Measurements from ENCODE around the gene USP31.

Gene USP31

GRCh38 chr16:23059433-23059832 lies 89.8 kb downstream of the USP31 start:
- H3K27ac ChIP-seq, result no peak overlapping the region
- TF ChIP-seq CTCF (conservative IDR thresholded peaks at IDR 0.05), result no peak

DNA sequence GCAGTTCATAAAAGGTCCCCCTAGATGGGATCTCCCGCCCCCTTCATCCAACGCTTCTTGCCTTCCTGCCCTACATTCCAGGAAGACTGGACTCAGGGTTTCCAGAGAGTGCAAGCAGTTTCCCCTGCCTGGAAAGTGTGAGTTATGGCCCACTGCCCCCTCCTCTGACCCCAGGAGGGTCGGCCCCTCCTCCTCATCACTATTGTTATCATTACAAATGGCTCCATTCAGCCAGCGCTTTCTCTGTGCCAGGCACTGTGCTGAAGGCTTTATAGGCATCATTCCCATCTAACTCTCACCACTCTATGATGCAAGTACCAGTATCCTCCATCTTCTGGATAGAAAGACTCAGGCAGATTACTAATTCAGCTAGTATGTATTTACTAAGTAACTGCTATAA lies 90.7 kb downstream of the USP31 start:
- no peak for TF ChIP-seq CTCF (conservative IDR thresholded peaks at IDR 0.05)
- H3K27ac ChIP-seq, result no peak overlapping the region

- TF ChIP-seq CTCF (conservative IDR thresholded peaks at IDR 0.05), result no peak
- H3K27ac ChIP-seq, result no peak overlapping the region
These were observed 92.1 kb downstream of the USP31 start for GRCh38 chr16:23057013-23057596.

DNA sequence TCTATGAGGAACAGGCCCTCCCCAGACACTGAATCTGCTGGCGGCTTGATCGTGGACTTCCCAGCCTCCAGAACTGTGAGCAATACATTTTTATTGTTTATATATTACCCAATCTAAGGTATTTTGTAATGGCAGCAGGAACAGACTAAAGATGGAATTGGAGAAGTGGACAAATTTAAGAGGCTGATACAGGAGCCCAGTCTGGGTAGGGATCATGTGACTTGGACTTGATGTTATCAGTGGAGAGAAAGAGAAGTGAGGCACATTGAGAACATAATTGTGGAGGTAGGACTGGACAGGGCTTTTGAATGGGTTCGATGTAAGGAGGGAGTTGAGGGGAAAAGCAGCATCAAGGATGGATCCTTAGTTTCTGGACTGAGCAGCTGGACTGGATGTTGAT lies 93.8 kb downstream of the USP31 start:
- TF ChIP-seq CTCF (conservative IDR thresholded peaks at IDR 0.05), result no peak
- no peak overlapping the region for H3K27ac ChIP-seq

DNA sequence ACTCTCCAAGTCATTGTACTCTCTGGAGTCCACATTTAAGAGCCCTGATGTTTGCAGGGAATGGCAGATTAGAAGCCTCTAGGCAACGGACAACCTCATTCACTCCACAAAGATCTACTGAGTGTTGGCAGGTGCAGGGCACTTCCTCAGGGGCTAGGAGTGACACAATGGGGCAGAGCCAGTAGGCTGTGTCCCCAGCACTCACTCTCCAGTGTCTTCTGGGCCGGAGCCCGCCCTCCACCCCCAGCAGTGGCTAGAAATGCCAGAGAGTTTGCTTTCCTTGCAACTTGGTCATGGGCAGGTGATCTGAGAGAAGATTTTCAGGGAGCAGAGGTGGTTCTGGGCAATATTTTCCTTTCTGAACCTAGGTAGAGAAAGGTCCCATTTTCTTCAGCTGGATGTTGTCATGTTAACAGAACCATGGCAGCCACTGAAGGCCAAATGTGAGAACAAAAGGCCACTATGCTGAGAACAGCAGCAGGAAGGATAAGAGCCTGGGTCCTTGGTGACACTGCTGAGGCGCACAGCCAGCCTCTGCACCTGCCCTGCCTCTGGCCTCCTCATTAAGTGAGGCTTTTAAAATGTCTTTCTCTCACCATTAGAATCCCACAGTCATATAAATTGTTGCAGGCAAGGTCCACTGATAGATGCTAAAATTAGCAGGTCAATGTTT lies 96.2 kb downstream of the USP31 start:
- H3K27ac ChIP-seq, result no peak overlapping the region
- TF ChIP-seq CTCF (conservative IDR thresholded peaks at IDR 0.05), result no peak

DNA sequence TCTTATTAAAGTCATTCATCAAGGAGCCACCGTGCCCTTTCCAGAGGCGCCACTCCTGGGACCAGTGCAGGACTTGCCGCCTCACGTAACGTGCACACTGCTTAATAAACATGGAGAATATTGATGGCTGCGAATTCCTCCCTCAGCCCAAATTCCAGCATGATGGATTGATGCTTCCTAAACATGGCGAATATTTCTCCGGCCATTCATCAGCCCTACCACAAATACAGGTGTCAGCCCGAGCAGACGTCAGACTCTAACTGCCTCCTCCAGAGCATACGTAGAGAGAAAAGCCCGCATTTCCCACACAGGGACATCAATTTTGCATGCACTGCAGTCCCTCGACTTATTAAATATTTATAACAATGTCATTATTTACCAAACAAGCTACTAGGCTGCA lies 97.0 kb downstream of the USP31 start:
- H3K27ac ChIP-seq, result no peak overlapping the region
- no peak for TF ChIP-seq CTCF (conservative IDR thresholded peaks at IDR 0.05)

DNA sequence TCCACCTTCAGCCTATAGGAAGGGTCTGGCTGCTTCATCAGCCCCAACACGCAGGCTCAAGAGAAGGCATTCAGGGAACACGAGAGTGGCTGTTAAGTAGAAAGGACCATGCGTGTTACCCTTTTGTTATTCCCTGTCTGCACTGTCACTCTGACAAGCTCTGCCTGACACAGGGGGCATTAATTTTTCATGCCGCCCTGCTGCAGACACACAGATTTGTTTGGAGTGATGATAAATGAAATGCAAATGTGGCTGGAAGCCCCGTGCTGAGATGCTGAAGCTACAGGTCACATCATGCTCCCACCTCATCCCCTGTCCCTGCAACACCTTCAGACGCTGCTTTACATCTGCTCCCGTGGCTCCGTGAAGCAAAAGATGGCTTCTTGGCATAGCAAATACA lies 97.7 kb downstream of the USP31 start:
- TF ChIP-seq CTCF (conservative IDR thresholded peaks at IDR 0.05), result no peak
- no peak overlapping the region for H3K27ac ChIP-seq

Measured in VCaP (cell line).